Liver (tissue), 9 donors: ENCODE results near the gene GUCA2A. TPM values are rescaled to one million over a fixed set of nuclear protein-coding genes. Genes with fewer than 3 reads are reported as not detected.
A peak's percentile ranks its signal among the peaks of the same experiment; 100 is the strongest.

Experiments
- DNase-seq: peaks from one replicate; pipeline ENCODE4 v3.0.0-alpha.2; 2017; ENCODE audit warnings: low spot score
- H3K27ac ChIP-seq, 2 donors: one replicate each; pipeline ENCODE4 v1.7.0; 2013; ENCODE audit warnings: inconsistent platforms in 2 of 2, low read length in 2 of 2, control low read depth in 1 of 2, low read depth in 1 of 2, mild to moderate bottlenecking in 1 of 2
- H3K27me3 ChIP-seq, 4 donors: one replicate each; pipeline versions ENCODE4 v1.6.1 to v1.7.0; 2013; ENCODE audit warnings: low read length in 3 of 4, inconsistent platforms in 1 of 4, mild to moderate bottlenecking in 1 of 4, moderate library complexity in 1 of 4; ENCODE audit not compliant: control insufficient read depth in 4 of 4, insufficient read depth in 4 of 4
- H3K36me3 ChIP-seq, 4 donors: one replicate each; pipeline versions ENCODE4 v1.6.1 to v1.7.0; 2013; ENCODE audit warnings: low read length in 3 of 4, mild to moderate bottlenecking in 3 of 4, low read depth in 1 of 4, moderate library complexity in 1 of 4; ENCODE audit not compliant: control insufficient read depth in 4 of 4, insufficient read depth in 3 of 4
- H3K4me1 ChIP-seq, 4 donors: one replicate each; pipeline versions ENCODE4 v1.6.1 to v1.7.0; 2013; ENCODE audit warnings: low read length in 3 of 4, mild to moderate bottlenecking in 3 of 4, moderate library complexity in 1 of 4; ENCODE audit not compliant: control insufficient read depth in 4 of 4, insufficient read depth in 4 of 4
- H3K4me3 ChIP-seq, 3 donors: one replicate each; pipeline versions ENCODE4 v1.6.1 to v1.7.0; 2013; ENCODE audit warnings: low read length in 3 of 3, control low read depth in 1 of 3, low read depth in 1 of 3, mild to moderate bottlenecking in 1 of 3
- H3K9ac ChIP-seq, 2 donors: one replicate each; pipeline ENCODE4 v1.7.0; 2013; ENCODE audit warnings: low read length in 2 of 2, mild to moderate bottlenecking in 2 of 2, moderate library complexity in 2 of 2, control low read depth in 1 of 2, low read depth in 1 of 2
- H3K9me3 ChIP-seq, 4 donors: one replicate each; pipeline versions ENCODE4 v1.6.1 to v1.7.0; 2013; ENCODE audit warnings: low read length in 3 of 4; ENCODE audit not compliant: control insufficient read depth in 4 of 4
- EGR1 ChIP-seq, 2 donors: IDR thresholded peaks; 2 replicates each; pipeline ENCODE4 v1.6.1; 2016 to 2018; ENCODE audit warnings: antibody characterized with exemption in 2 of 2, low read depth in 2 of 2
- JUND ChIP-seq, 2 donors: IDR thresholded peaks; 2 replicates each; pipeline ENCODE4 v1.6.1; 2016; ENCODE audit warnings: antibody characterized with exemption in 2 of 2
- RAD21 ChIP-seq, 2 donors: IDR thresholded peaks; 2 replicates each; pipeline ENCODE4 v1.6.1; 2016; ENCODE audit warnings: antibody characterized with exemption in 2 of 2, mild to moderate bottlenecking in 2 of 2
- SP1 ChIP-seq: IDR thresholded peaks from 2 replicates; pipeline ENCODE4 v1.6.1; 2018; ENCODE audit warnings: antibody characterized with exemption, mild to moderate bottlenecking
- WGBS: extraction: QIAGEN DNeasy Blood & Tissue Kit; methylation state at CpG from one replicate; pipeline ENCODE4 v1.1.7; 2013; 5-methylcytosine and 5-hydroxymethylcytosine counted together
- polyA plus RNA-seq, 2 donors: library from polyadenylated mRNA; stranded (reverse) in 1 of 2; unstranded in 1 of 2; fragments of 200-250 nt in 1 of 2; fragments of >200 nt in 1 of 2; fragmentation: Nextera tagmentation in 1 of 2; extraction: Ambion mirVana in 1 of 2; gene quantifications; one replicate each; pipeline versions ENCODE4 v1.2.1 to v1.2.3, GENCODE V29; 2013 to 2015
- total RNA-seq, 2 donors: library from RNA; depleted of rRNA; stranded (reverse); fragments of >200 nt; gene quantifications; one replicate each; pipeline ENCODE4 v1.2.3, GENCODE V29; 2014
- TF ChIP-seq, protein P1 (sequence below): fragments of 150-350 bp; IDR thresholded peaks from 2 replicates; pipeline ENCODE4 v1.5.1; 2017; ENCODE audit warnings: improper control_type of control experiment, low read depth, low read length; ENCODE audit not compliant: missing input control
- TF ChIP-seq, protein P2 (sequence below): IDR thresholded peaks from 2 replicates; pipeline ENCODE4 v1.6.1; 2016; ENCODE audit warnings: antibody characterized with exemption, mild to moderate bottlenecking
- donor health status: healthy.
- donor health status: healthy.
- donor health status: healthy.
- donor health status: healthy.
- donor health status: healthy.

GUCA2A gene
- total and polyA plus RNA-seq, 4 donors = not detected

DNA sequence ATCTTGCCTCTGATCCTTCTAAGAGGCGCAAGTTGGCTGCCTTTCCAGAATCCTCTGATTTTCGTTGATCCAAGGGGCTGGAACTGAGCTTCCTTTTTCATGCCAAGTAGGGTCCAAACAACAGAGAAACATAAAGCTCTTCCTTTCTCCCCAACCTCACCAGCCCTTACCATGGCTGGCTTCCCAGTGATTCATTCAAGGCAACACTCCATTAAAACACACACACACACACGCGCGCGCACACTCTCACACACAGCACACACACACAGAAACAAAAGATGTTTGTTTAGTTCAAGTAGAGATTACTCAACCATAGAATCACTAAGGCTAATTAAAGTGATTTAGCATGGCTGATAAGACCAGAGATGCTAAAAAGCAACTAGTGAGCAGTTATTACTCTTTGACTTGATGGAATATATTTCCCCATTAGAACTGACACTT, 13.0 kb upstream of the GUCA2A start:
- H3K27me3 ChIP-seq = no peaks in the 10 kb centered on the region
- no peak for DNase-seq
- H3K4me1 ChIP-seq = peaks cover 10 to 24% (median 18%) of the 10 kb centered on the region in 4 donors
- H3K9me3 ChIP-seq = no peaks in the 10 kb centered on the region
- H3K27ac ChIP-seq = no peak overlapping the region
- no peak overlapping the region for H3K4me3 ChIP-seq
- TF ChIP-seq, protein P1, sequence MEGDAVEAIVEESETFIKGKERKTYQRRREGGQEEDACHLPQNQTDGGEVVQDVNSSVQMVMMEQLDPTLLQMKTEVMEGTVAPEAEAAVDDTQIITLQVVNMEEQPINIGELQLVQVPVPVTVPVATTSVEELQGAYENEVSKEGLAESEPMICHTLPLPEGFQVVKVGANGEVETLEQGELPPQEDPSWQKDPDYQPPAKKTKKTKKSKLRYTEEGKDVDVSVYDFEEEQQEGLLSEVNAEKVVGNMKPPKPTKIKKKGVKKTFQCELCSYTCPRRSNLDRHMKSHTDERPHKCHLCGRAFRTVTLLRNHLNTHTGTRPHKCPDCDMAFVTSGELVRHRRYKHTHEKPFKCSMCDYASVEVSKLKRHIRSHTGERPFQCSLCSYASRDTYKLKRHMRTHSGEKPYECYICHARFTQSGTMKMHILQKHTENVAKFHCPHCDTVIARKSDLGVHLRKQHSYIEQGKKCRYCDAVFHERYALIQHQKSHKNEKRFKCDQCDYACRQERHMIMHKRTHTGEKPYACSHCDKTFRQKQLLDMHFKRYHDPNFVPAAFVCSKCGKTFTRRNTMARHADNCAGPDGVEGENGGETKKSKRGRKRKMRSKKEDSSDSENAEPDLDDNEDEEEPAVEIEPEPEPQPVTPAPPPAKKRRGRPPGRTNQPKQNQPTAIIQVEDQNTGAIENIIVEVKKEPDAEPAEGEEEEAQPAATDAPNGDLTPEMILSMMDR = no peak
- TF ChIP-seq JUND (IDR thresholded peaks at IDR 0.05) (no peak), RAD21 (IDR thresholded peaks at IDR 0.05) (no peak), SP1 (no peak)
- TF ChIP-seq, protein P2, sequence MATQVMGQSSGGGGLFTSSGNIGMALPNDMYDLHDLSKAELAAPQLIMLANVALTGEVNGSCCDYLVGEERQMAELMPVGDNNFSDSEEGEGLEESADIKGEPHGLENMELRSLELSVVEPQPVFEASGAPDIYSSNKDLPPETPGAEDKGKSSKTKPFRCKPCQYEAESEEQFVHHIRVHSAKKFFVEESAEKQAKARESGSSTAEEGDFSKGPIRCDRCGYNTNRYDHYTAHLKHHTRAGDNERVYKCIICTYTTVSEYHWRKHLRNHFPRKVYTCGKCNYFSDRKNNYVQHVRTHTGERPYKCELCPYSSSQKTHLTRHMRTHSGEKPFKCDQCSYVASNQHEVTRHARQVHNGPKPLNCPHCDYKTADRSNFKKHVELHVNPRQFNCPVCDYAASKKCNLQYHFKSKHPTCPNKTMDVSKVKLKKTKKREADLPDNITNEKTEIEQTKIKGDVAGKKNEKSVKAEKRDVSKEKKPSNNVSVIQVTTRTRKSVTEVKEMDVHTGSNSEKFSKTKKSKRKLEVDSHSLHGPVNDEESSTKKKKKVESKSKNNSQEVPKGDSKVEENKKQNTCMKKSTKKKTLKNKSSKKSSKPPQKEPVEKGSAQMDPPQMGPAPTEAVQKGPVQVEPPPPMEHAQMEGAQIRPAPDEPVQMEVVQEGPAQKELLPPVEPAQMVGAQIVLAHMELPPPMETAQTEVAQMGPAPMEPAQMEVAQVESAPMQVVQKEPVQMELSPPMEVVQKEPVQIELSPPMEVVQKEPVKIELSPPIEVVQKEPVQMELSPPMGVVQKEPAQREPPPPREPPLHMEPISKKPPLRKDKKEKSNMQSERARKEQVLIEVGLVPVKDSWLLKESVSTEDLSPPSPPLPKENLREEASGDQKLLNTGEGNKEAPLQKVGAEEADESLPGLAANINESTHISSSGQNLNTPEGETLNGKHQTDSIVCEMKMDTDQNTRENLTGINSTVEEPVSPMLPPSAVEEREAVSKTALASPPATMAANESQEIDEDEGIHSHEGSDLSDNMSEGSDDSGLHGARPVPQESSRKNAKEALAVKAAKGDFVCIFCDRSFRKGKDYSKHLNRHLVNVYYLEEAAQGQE = no peak
- peaks cover 0 to 12% (median 4%) of the 10 kb centered on the region in 4 donors for H3K36me3 ChIP-seq
- 77% methylated on average over 6 of the region's 6 CpGs for WGBS
- H3K9ac ChIP-seq = no peak overlapping the region

DNA sequence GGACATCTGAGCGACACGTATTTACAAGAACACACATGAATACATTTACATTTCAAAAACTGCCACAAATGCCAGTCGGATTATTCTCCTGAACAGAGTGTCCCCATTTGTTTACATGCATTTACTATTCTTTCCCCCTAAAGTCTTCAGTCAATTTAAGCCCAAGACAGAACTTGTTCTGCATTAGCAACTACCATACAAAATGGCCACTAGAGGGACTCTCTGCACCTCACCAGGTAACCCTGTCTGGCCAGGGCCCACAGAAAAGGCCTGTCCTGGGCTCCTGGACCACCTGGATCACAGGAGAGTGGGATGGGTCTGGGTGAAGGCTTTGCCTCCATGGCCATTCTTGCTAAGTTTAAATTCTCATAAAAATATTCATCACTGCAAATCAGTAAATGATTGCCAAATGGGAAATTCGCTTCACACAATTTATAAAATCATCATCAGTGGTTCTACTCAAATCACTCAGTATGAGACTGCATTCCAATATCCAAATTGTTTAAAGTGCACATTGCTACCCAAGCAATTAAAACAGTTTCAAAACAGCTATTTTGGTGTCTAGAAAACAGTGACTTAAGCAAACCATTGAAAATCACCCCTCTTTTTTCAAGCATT, 12.5 kb upstream of the GUCA2A start:
- peaks cover 11 to 29% (median 20%) of the 10 kb centered on the region in 4 donors for H3K4me1 ChIP-seq
- DNase-seq = no peak
- H3K9me3 ChIP-seq = no peaks in the 10 kb centered on the region
- peak; percentile 83 to 87 for TF ChIP-seq RAD21 (IDR thresholded peaks at IDR 0.05)
- TF ChIP-seq EGR1 (IDR thresholded peaks at IDR 0.05; ENCODE audit: low read depth in 2 of 2) = no peak
- TF ChIP-seq, protein P1 = peak; percentile 57
- H3K9ac ChIP-seq = no peak overlapping the region
- peaks cover 0 to 12% (median 4%) of the 10 kb centered on the region in 4 donors for H3K36me3 ChIP-seq
- no peak overlapping the region for H3K27ac ChIP-seq
- H3K4me3 ChIP-seq = no peak overlapping the region
- H3K27me3 ChIP-seq = no peaks in the 10 kb centered on the region
- WGBS = 71% methylated on average over 4 of the region's 4 CpGs

DNA sequence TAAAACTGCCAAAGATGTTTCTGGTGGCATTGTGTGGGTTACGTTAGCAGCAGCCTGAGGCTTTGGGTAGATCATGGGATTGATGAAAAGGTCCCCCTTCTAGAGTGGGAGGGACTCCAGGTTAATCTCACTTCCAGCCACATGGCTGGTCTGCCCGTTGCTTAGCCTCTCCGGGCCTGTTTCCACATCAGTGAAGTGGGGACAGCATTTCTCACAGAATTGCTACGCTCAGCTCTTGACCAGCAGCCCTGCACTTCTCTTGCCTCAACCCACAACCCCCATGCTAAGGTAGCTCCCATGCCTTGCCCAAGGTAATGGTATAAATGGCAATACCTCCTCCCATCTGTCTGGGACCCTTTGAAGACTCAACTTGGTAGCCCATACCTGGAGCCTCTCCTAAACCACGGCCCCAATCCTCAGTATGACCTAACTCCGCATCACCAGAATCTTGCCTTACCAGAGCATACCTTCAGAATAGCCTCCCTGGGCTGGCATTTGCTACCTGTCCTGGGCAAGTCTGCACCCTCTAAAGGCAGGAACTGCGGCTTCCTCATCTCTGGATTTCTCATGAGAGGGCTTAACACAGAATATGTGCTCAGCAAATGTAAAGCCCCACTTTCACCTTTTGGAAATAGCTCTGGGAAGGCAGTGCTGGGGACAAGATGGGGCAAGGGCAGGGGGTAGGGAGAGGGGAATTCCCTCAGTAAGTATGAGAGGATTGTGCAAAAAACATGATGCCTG, 10.9 kb upstream of the GUCA2A start:
- peaks cover 11 to 29% (median 20%) of the 10 kb centered on the region in 4 donors for H3K4me1 ChIP-seq
- no peaks in the 10 kb centered on the region for H3K9me3 ChIP-seq
- 96% methylated on average over 7 of the region's 7 CpGs for whole genome bisulfite sequencing
- H3K27ac ChIP-seq = no peak overlapping the region
- H3K4me3 ChIP-seq = no peak overlapping the region
- no peaks in the 10 kb centered on the region for H3K27me3 ChIP-seq
- no peak overlapping the region for H3K9ac ChIP-seq
- peaks cover 0 to 3% (median 0%) of the 10 kb centered on the region in 4 donors for H3K36me3 ChIP-seq
- no peak for TF ChIP-seq JUND (IDR thresholded peaks at IDR 0.05)
- DNase-seq = no peak
